Fibroblast of gingiva (primary cell): ENCODE results near the gene MAN2B1.
"Not testable (repeated sequence)": the region's sequence is repeated elsewhere in the genome, so short reads cannot be mapped to it uniquely, and the experiment has no call there.

Experiments used
- DNase-seq: peaks from one replicate; pipeline ENCODE4 v3.0.0-alpha.2; 2011; ENCODE audit warnings: low read depth

MAN2B1 gene

DNA sequence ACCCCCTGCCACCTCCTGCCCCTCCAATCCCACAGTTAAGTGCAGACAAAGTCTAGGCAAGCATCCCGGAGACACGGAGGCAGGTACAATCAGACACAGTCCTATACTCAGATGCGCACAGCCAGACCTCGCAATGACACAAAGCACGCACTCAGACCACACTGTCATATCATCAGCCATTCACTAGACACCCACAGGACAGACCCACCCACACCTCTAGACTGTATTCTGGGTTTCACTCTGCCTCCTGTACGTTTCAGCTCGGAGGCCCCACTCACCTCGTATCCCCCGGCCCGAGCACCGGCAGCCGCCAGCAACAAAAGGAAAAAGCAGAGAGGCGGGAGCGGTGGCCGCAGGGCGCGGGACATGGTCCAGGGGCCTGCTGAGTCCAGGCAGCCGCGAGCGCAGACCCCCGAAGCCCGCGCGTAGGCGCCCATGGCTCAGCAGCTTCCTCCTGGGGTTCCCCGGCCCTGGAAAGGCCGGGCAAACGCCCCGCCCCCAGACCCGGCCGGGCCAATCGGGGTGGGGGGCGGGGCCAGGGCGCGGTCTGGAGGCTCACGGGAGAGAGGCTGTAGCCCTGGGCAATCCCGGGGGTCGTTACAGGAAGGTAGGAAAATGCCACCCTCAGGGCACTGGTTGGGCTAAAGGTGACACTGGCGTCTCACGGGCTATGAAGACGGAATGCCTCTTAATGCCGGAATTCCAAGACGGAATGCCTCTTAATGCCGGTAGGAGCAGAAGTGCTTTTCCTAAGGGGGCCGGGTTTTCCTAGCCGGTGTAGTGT, at the start of gene MAN2B1, which contains the start of gene WDR83:
Gene MAN2B1, minus strand, starts transcription at position 478 of the 784 bp plus-strand sequence. Its CDS starts 41 bp downstream, at position 437.
Gene WDR83, plus strand, starts transcription at position 543 of the 784 bp plus-strand sequence. CDS start 2,984 bp downstream, outside the sequence.
- peak; percentile 46 for DNase-seq

- DNase-seq: no peak
These were observed 49.4 kb upstream of the MAN2B1 start for GRCh38 chr19:12715929-12716328.

DNA sequence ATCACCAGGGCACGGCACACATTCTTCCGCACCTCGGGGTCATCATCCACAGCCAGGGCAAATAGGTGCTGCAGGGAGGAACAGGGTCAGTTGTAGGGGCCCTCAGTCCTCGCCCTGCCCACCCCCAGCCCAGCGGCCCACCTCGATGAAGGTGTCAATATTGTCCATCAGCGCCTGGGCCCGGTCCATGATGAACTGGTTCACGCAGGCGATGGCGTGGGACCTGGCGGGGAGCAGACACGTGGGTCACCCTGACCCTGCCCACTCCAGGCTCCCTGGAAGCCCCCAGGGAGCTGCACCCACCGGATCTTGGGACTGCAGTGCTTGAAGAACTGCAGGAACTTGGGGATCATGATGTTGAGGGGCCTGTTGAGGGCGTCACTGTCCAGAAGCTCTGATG, 48.6 kb upstream of the MAN2B1 start:
- DNase-seq: no peak

GRCh38 chr19:12713304-12713703, 46.8 kb upstream of the MAN2B1 start:
- not testable (repeated sequence) for DNase-seq

DNA sequence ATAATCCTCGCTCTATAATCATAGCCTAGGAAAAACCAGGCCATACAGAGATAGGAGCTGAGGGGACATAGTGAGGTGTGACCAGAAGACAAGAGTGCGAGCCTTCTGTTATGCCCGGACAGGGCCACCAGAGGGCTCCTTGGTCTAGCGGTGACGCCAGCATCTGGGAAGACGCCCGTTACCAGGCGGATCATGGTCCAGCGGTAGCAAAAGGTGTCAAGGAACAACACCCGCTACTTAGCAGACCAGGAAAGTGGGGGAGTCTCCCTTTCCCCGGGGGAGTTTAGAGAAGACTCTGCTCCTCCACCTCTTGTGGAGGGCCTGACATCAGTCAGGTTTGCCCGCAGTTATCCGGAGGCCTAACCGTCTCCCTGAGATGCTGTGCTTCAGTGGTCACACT, 45.5 kb upstream of the MAN2B1 start:
- DNase-seq: not testable (repeated sequence)

- DNase-seq: no peak
These were observed 44.6 kb upstream of the MAN2B1 start for GRCh38 chr19:12711187-12711586.

DNA sequence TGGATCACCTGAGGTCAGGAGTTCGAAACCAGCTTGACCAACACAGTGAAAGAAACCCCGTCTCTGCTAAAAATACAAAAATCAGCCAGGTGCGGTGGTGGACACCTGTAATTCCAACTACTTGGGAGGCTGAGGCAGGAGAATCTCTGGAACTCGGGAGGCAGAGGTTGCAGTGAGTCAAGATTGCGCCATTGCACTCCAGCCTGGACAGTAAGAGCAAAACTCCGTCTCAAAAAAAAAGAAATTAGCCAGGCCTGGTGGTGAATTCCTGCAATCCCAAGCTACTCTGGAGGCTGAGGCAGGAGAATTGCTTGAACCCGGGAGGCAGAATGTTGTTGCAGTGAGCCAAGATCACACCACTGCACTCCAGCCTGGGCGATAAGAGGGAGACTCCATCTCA, 42.1 kb upstream of the MAN2B1 start:
- no peak for DNase-seq

- DNase-seq: no peak
These were observed 39.8 kb upstream of the MAN2B1 start for GRCh38 chr19:12706332-12706718.

- DNase-seq: no peak
These were observed 39.3 kb upstream of the MAN2B1 start for GRCh38 chr19:12705654-12706331.

GRCh38 chr19:12705169-12705568, 38.6 kb upstream of the MAN2B1 start:
- DNase-seq: no peak

DNA sequence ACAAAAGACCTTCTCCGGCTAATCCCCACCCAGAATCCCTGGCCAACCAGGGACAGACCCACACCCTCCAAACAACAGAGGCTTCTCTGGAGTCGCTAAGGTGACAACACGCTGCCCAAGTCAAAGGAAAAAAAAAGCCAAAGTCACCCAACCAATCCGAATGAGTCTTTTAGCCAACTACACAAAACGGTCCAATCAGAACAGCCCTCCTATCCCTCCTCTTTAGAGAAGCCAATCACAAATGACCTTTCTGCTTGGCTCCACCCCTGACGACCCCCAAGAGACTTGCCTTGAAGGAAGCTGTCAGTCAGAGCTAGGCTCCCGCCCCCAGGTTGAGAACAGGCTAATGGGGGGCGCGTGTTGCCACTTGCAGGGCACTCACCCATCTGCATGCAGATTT, 36.5 kb upstream of the MAN2B1 start:
- no peak for DNase-seq

GRCh38 chr19:12701596-12702282, 35.2 kb upstream of the MAN2B1 start:
- DNase-seq: no peak

GRCh38 chr19:12698138-12698537, 31.6 kb upstream of the MAN2B1 start:
- no peak for DNase-seq

DNA sequence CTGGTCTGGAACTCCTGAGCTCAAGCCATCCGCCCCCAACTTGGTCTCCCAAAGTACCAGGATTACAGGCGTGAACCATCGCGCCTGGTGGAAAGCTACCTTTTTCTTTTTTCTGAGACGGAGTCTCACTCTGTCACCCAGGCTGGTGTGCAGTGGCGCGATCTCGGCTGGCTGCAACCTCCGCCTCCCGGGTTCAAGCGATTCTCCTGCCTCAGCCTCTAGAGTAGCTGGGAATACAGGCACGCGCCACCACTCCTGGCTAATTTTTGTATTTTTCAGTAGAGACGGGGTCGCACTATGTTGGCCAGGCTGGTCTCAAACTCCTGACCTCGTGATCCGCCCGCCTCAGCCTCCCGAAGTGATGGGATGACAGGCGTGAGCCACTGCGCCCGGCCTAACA, 30.9 kb upstream of the MAN2B1 start:
- not testable (repeated sequence) for DNase-seq

DNA sequence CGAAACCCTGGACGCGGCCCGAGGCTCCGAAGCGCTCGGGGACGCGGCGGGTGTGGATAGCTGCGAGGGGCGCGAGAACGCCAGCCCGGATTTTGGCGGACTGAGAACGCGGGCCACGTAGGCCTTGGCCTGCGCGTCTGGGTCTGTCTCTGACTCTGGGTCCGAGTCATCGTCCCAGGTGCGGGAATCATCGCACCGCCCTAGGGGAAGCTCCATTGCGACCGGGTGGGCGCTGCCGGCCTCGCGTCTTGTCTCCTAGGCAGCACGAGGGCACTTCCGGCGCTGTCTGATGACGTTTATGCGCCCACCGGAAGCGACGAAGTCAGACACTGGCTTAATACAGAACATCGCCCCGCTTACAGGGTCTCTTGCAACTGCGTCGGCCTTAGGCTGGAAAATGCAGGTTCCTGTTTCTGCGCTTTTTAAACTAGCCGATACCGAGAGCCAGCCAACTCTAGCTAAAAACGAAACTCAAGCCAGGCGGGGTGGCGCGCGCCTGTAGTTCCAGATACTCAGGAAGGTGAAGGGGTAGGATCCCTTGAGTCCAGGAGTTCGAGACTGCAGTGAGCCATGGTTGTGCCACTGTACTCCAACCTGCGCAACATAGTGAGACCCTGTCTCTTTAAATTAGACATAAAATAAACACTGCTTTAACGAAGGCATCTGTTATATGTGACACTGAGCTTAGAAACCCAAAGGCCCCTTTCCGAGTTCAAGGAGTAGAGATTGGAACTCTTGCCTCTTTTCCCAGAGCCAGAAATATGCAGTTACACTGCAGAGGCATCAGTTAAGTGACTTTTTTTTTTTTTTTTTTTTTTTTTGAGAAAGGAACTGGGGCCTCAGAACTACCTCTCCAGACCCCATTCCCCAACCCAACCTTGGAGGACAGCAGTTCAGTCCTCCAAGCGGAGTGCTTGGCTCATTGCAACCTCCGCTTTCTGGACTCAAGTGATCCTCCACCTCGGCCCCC, 30.1 kb upstream of the MAN2B1 start, which contains the start of gene FBXW9:
Gene FBXW9, minus strand, starts transcription at position 266 of the 970 bp plus-strand sequence. Its CDS starts 50 bp downstream, at position 216.
- peak; percentile 95 for DNase-seq

- DNase-seq: no peak
These were observed 29.4 kb upstream of the MAN2B1 start for GRCh38 chr19:12695997-12696365.

- DNase-seq: no peak
These were observed 29.0 kb upstream of the MAN2B1 start for GRCh38 chr19:12695514-12695913.

DNA sequence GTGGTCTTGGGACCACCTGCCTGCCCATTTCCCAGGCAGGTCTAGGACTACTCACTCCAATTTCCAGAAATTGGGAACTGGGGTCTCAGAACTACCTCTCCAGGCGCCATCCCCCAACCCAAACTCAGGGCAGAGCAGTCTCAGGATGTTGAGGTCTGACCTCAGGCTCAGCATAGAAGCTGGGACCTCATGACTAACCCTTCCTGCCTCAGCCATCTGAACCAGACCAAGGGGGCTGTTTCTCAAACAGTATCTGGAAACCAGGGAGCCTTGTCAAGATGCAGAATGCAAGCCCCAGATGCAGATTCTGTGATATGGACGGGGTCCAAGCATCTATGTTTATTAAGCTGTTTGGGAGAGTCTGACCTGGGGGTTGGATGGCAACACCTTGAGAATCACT, 28.6 kb upstream of the MAN2B1 start:
- no peak for DNase-seq

GRCh38 chr19:12694641-12695040, 28.1 kb upstream of the MAN2B1 start:
- no peak for DNase-seq

DNA sequence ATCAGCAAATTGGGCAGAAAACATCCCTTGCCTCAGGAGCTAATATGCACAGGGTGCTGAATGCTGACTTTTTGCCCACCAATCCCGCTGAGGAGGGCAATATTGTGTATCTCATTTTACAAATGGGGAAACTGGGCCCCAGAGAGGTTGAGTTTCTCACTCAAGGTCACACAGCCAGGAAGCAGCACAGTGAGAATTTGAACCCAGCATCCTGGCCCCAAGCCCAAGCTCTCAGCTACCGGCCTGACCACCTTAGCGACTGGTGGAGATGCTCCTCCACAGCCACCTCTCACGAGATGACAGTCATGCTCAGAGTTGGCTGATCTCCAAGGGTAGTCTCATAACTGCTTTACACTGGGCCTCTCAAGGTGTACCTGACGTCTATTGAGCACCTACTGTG, 26.4 kb upstream of the MAN2B1 start:
- DNase-seq: no peak

DNA sequence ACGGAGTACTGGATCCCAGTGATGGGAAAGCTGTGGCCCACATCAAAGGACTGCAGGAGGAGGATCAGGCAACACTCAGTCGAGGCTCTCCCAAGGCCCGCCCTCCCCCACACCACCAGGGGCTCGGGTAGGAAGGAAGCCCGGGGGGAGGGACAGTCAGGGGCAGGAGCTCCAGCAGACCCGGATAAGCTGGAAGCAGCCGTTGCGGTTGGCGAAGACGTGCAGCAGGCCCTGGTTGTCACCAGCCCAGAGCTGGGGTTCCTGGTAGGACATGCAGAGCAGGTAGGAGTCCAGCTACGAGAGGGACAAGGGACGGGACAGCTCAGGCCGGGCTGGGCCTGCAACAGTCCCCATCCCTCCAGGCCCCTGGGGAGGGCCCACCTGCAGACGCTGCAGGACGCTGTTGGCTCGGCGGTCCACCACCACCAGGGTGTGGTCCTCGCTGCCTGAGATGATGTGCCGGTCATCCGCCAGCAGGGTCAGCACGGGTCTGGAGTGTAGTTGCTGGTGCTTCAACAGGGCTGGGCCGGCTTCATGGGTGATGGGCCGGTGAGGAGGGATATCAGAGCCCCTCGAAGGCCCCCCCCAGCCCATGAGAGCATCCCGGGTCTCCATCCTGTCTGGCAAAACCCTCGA, 23.2 kb upstream of the MAN2B1 start:
- DNase-seq: no peak
